K562 (cell line): Measurements from ENCODE around the gene PAQR4. TPM values are rescaled to one million over a fixed set of nuclear protein-coding genes. Genes with fewer than 3 reads are reported as not detected.

Experiments
- ATAC-seq: fragments of 200-7000 bp; cut with Tn5 transposase; 3 replicates; pipeline ENCODE4 v1.9.1; 2020; ENCODE audit warnings: moderate library complexity
- BruUV-seq: library from RNA; stranded (reverse); fragments of 400-500 nt; replicated peaks from 2 replicates; lab custom pipeline; 2021; lab: Mats Ljungman, UMichigan
- CTCF ChIA-PET: fragments of 300-600 bp; formaldehyde crosslinking; extraction: SDS; loops from one replicate; lab custom pipeline; 2021; ENCODE audit warnings: low intra/inter-chr PET ratio; lab: Yijun Ruan, JAX
- POLR2A ChIA-PET: fragments of 300-600, 350-650 bp; sonication (Branson Sonifier 250); formaldehyde crosslinking; extraction: SDS; loops from one replicate; lab custom pipeline; 2021; ENCODE audit warnings: antibody characterized with exemption, inconsistent platforms; lab: Yijun Ruan, JAX
- DNase-seq, 4 experiments: peaks; one replicate each; pipeline versions ENCODE4 v3.0.0 to v3.0.0-alpha.2; 2011 to 2018; ENCODE audit warnings: low spot score in 3 of 4, mixed read lengths in 3 of 4; ENCODE audit errors: extremely low read depth in 1 of 4
- FAIRE-seq: peaks from 2 replicates; lab custom pipeline; 2011; peaks lifted over from hg19 to GRCh38; lab: Jason Lieb, UNC
- H2AFZ ChIP-seq: 2 replicates; pipeline ENCODE4 v1.6.0; 2011; ENCODE audit warnings: low read depth, low read length, control low read depth, inconsistent platforms
- H3K27ac ChIP-seq: fragments of 200-600 bp; 3 replicates; pipeline ENCODE4 v1.8.0; 2011; ENCODE audit warnings: low read depth, mild to moderate bottlenecking, control low read depth, inconsistent platforms, low read length, moderate library complexity, mixed read lengths; ENCODE audit errors: extremely low read depth
- H3K27me3 ChIP-seq, 2 experiments: fragments of 300-600 bp in 1 of 2; 2 replicates in 1 of 2; 3 replicates in 1 of 2; pipeline versions ENCODE4 v1.6.0 to v1.8.0; 2011; ENCODE audit warnings: inconsistent platforms in 2 of 2, low read length in 2 of 2, mild to moderate bottlenecking in 1 of 2, mixed read lengths in 1 of 2, moderate library complexity in 1 of 2; ENCODE audit not compliant: control insufficient read depth in 2 of 2, insufficient read depth in 2 of 2
- H3K36me3 ChIP-seq: fragments of 300-600 bp; 3 replicates; pipeline ENCODE4 v1.8.0; 2011; ENCODE audit warnings: mild to moderate bottlenecking, low read length, inconsistent platforms; ENCODE audit not compliant: control insufficient read depth, insufficient read depth
- H3K4me1 ChIP-seq, 2 experiments: fragments of 200-600 bp in 1 of 2; replicated peaks in 1 of 2; 2 replicates in 1 of 2; 3 replicates in 1 of 2; pipeline versions ENCODE4 v1.5.1 to v1.8.0; 2011; ENCODE audit warnings: inconsistent platforms in 2 of 2, low read length in 2 of 2, mild to moderate bottlenecking in 1 of 2, mixed read lengths in 1 of 2, moderate library complexity in 1 of 2; ENCODE audit not compliant: control insufficient read depth in 2 of 2, insufficient read depth in 2 of 2
- H3K4me2 ChIP-seq: 2 replicates; pipeline ENCODE4 v1.6.1; 2011; ENCODE audit warnings: low read length, control low read depth, inconsistent platforms, mixed read lengths; ENCODE audit not compliant: insufficient read depth
- H3K4me3 ChIP-seq: fragments of 200-600 bp; sonication (generic), shearing (Covaris generic); 2 replicates; pipeline ENCODE4 v1.5.1; 2016; ENCODE audit warnings: control low read depth, inconsistent platforms
- H3K79me2 ChIP-seq: fragments of 200-600 bp; 3 replicates; pipeline ENCODE4 v1.8.0; 2011; ENCODE audit warnings: low read length, inconsistent platforms; ENCODE audit not compliant: control insufficient read depth, insufficient read depth
- H3K9ac ChIP-seq, 2 experiments: 2 replicates each; pipeline versions ENCODE4 v1.6.0 to v1.6.1; 2011; ENCODE audit warnings: low read depth in 2 of 2, low read length in 2 of 2, control low read depth in 1 of 2, inconsistent platforms in 1 of 2, mild to moderate bottlenecking in 1 of 2, mixed read lengths in 1 of 2; ENCODE audit not compliant: insufficient read depth in 1 of 2
- H3K9me1 ChIP-seq: one replicate; pipeline ENCODE4 v1.6.0; 2011; ENCODE audit warnings: inconsistent platforms, mild to moderate bottlenecking, low read length, moderate library complexity; ENCODE audit not compliant: control insufficient read depth, insufficient read depth
- H3K9me3 ChIP-seq: replicated peaks from 2 replicates; pipeline ENCODE4 v1.5.1; 2011; ENCODE audit warnings: low read depth, low read length, inconsistent platforms; ENCODE audit not compliant: control insufficient read depth, insufficient read depth
- H4K20me1 ChIP-seq: replicated peaks from 2 replicates; pipeline ENCODE4 v1.6.1; 2011; ENCODE audit warnings: low read length, inconsistent platforms, mixed read lengths; ENCODE audit not compliant: control insufficient read depth, insufficient read depth
- CGGBP1 ChIP-seq: fragments of 250-450 bp; sonication (Bioruptor Pico); IDR thresholded peaks from 2 replicates; pipeline ENCODE4 v1.9.0; 2021; ENCODE audit warnings: mild to moderate bottlenecking
- KDM5B ChIP-seq: fragments of 200-600 bp; sonication (generic); IDR thresholded peaks from 2 replicates; pipeline ENCODE4 v1.6.1; 2012; ENCODE audit warnings: low read depth, mild to moderate bottlenecking, moderate library complexity, low read length, control low read depth, inconsistent platforms; ENCODE audit not compliant: insufficient replicate concordance
- XRCC3 ChIP-seq: fragments of 450-650 bp; IDR thresholded peaks from 2 replicates; pipeline ENCODE4 v1.6.1; 2017; ENCODE audit warnings: mild to moderate bottlenecking, moderate library complexity
- ZNF140 ChIP-seq: fragments of 250-450 bp; sonication (Bioruptor Pico); IDR thresholded peaks from 2 replicates; pipeline ENCODE4 v1.8.0; 2021; ENCODE audit warnings: moderate library complexity, mild to moderate bottlenecking, inconsistent platforms
- WGBS: fragments of 100-300 bp; shearing (Covaris generic); methylation state at CpG from one replicate; pipeline ENCODE4 v1.1.6; 2016; ENCODE audit warnings: low coverage, mixed read lengths; ENCODE audit not compliant: insufficient coverage; ENCODE audit errors: missing lambda C conversion rate; 5-methylcytosine and 5-hydroxymethylcytosine counted together
- in situ Hi-C: fragments of 300-500 bp; cut with MboI; formaldehyde crosslinking; loops from 4 replicates; pipeline ENCODE4 v1.15.0; 2018; ENCODE audit warnings: inconsistent platforms, mixed read lengths
- intact Hi-C: fragments of 100-400 bp; cut with micrococcal nuclease; formaldehyde crosslinking; loops from 2 replicates; pipeline ENCODE4 v1.14.2; 2022
- polyA plus RNA-seq, 8 experiments: library from polyadenylated mRNA; depleted of rRNA in 4 of 8; stranded (reverse) in 5 of 8; unstranded in 3 of 8; fragments of >200 nt; fragmentation: Nextera tagmentation in 2 of 8; fragmentation: Illumina TruSeq in 1 of 8; extraction: Ambion mirVana in 2 of 8; extraction: Trizol in 1 of 8; gene quantifications; 2 replicates each; pipeline versions ENCODE4 v1.2.1 to v1.2.3, GENCODE V29; 2011 to 2014; ENCODE audit warnings: inconsistent platforms in 1 of 8, missing spikeins in 1 of 8
- total RNA-seq, 7 experiments: library from RNA; depleted of rRNA in 6 of 7; stranded (reverse); fragments of >200 nt in 6 of 7; fragmentation: Illumina TruSeq in 2 of 7; extraction: Trizol in 2 of 7; gene quantifications; 2 replicates each; pipeline versions ENCODE4 v1.2.1 to v1.2.3, GENCODE V29; 2011 to 2021; ENCODE audit warnings: low replicate concordance in 1 of 7
- TF ChIP-seq, protein P1 (sequence below): fragments of 250-450 bp; sonication (Bioruptor Pico); IDR thresholded peaks from 2 replicates; pipeline ENCODE4 v1.5.0; 2021
- TF ChIP-seq, protein P2 (sequence below): IDR thresholded peaks from 3 replicates; pipeline ENCODE4 v1.6.1; 2011; ENCODE audit warnings: borderline replicate concordance, mild to moderate bottlenecking; ENCODE audit not compliant: insufficient read length, insufficient read depth

PAQR4 gene
- total and polyA plus RNA-seq, 9 of the 15 experiments (the other 6 are each of a cell fraction or from before 2014, with no cell fraction given): 0.62 to 40.4 (median 19.5) TPM

- Histone ChIP-seq H3K27me3 (no peaks in the 10 kb centered on the region), H2AFZ (no peak overlapping the region), H3K79me2 (no peaks in the 10 kb centered on the region), H3K9me3 (no peaks in the 10 kb centered on the region), H3K9ac (no peak overlapping the region; a peak in 1 of 4 replicates), H3K36me3 (peaks cover 32% of the 10 kb centered on the region; the same call in 1 of the 3 replicates), H3K9me1 (no peaks in the 10 kb centered on the region), H4K20me1 (no peaks in the 10 kb centered on the region), H3K27ac (no peak overlapping the region), H3K4me3 (no peak overlapping the region), H3K4me1 (peaks cover 3 to 13% of the 10 kb centered on the region in 2 experiments; a peak in 3 of 5 replicates), H3K4me2 (no peak overlapping the region)
- ATAC-seq: no peak
- POLR2A ChIA-PET: interaction anchor here (1.4 kb wide), 1 partner anchor 11 kb away, joined by 3 read pairs; no protein-coding TSS in a partner anchor
- no peak for DNase-seq
- TF ChIP-seq KDM5B: no peak
- TF ChIP-seq, protein P1, sequence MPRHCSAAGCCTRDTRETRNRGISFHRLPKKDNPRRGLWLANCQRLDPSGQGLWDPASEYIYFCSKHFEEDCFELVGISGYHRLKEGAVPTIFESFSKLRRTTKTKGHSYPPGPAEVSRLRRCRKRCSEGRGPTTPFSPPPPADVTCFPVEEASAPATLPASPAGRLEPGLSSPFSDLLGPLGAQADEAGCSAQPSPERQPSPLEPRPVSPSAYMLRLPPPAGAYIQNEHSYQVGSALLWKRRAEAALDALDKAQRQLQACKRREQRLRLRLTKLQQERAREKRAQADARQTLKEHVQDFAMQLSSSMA (CRISPR knock-in tag): no peak
- TF ChIP-seq XRCC3: no peak
- TF ChIP-seq CGGBP1 (CRISPR knock-in tag): no peak
- TF ChIP-seq, protein P2, sequence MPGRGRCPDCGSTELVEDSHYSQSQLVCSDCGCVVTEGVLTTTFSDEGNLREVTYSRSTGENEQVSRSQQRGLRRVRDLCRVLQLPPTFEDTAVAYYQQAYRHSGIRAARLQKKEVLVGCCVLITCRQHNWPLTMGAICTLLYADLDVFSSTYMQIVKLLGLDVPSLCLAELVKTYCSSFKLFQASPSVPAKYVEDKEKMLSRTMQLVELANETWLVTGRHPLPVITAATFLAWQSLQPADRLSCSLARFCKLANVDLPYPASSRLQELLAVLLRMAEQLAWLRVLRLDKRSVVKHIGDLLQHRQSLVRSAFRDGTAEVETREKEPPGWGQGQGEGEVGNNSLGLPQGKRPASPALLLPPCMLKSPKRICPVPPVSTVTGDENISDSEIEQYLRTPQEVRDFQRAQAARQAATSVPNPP: no peak
- no peak for TF ChIP-seq ZNF140 (CRISPR knock-in tag)
- no TSS peak for BruUV-seq
- FAIRE-seq: no peak
- WGBS: 89% methylated on average over 13 of the region's 15 CpGs
- in situ Hi-C loops (no loop called here), intact Hi-C loops (no loop called here)
- CTCF ChIA-PET: no interaction called here
Measured at GRCh38 chr16:2930236-2930635, 38.9 kb upstream of the PAQR4 start.
